A673 (cell line): ENCODE results near the gene SPTBN4. TPM values are rescaled to one million over a fixed set of nuclear protein-coding genes. Genes with fewer than 3 reads are reported as not detected.
"Not testable (repeated sequence)": the region's sequence is repeated elsewhere in the genome, so short reads cannot be mapped to it uniquely, and the experiment has no call there.

ENCODE experiments used
- BruUV-seq: library from RNA; stranded (reverse); fragments of 400-500 nt; replicated peaks from 2 replicates; lab custom pipeline; 2021; lab: Mats Ljungman, UMichigan
- CTCF ChIA-PET: fragments of 300-600 bp; sonication (Branson Sonifier 250); formaldehyde crosslinking; loops from one replicate; lab custom pipeline; 2022; ENCODE audit warnings: antibody characterized with exemption; lab: Charles Lee
- POLR2A ChIA-PET: fragments of 300-600 bp; sonication (Branson Sonifier 250); formaldehyde crosslinking; loops from one replicate; lab custom pipeline; 2022; ENCODE audit warnings: antibody characterized with exemption; ENCODE audit not compliant: low non-redundant PET; lab: Charles Lee
- DNase-seq: peaks from one replicate; pipeline ENCODE4 v3.0.0-alpha.2; 2015; ENCODE audit warnings: low spot score
- H3K27ac ChIP-seq: fragments of 200-600 bp; sonication (generic); 2 replicates; pipeline ENCODE4 v1.5.1; 2016; ENCODE audit warnings: mixed run types, low read depth, mild to moderate bottlenecking, mixed read lengths, antibody characterized with exemption, low read length; ENCODE audit not compliant: poor library complexity, severe bottlenecking
- H3K27me3 ChIP-seq: fragments of 200-600 bp; sonication (generic); replicated peaks from 2 replicates; pipeline ENCODE4 v1.6.1; 2017; ENCODE audit warnings: mixed run types, low read depth, mild to moderate bottlenecking, mixed read lengths, antibody characterized with exemption, low read length; ENCODE audit not compliant: insufficient read depth, poor library complexity
- H3K36me3 ChIP-seq: fragments of 200-600 bp; sonication (generic); 2 replicates; pipeline ENCODE4 v1.6.1; 2016; ENCODE audit warnings: mixed run types, mild to moderate bottlenecking, mixed read lengths, antibody characterized with exemption, low read length; ENCODE audit not compliant: insufficient read depth, poor library complexity, severe bottlenecking
- H3K4me1 ChIP-seq: fragments of 200-600 bp; sonication (generic); 2 replicates; pipeline ENCODE4 v1.6.1; 2017; ENCODE audit warnings: mixed run types, mild to moderate bottlenecking, mixed read lengths, antibody characterized with exemption, low read length; ENCODE audit not compliant: insufficient read depth, poor library complexity, severe bottlenecking
- H3K4me3 ChIP-seq: fragments of 200-600 bp; sonication (generic); 2 replicates; pipeline ENCODE4 v1.5.1; 2016; ENCODE audit warnings: low read depth, mixed run types, mild to moderate bottlenecking, mixed read lengths, low read length; ENCODE audit not compliant: poor library complexity, severe bottlenecking
- H3K9me3 ChIP-seq: fragments of 200-600 bp; sonication (generic); 2 replicates; pipeline ENCODE4 v1.6.1; 2016; ENCODE audit warnings: mixed run types, low read depth, mild to moderate bottlenecking, mixed read lengths, antibody characterized with exemption, low read length; ENCODE audit not compliant: poor library complexity, severe bottlenecking
- EZH2 ChIP-seq: fragments of 200-600 bp; sonication (generic); IDR thresholded peaks from 2 replicates; pipeline ENCODE4 v1.6.1; 2017; ENCODE audit warnings: borderline replicate concordance, low read depth, mild to moderate bottlenecking, mixed read lengths, antibody characterized with exemption, low read length; ENCODE audit not compliant: poor library complexity, severe bottlenecking
- intact Hi-C: fragments of 100-400 bp; cut with micrococcal nuclease; formaldehyde crosslinking; loops from one replicate; pipeline ENCODE4 v1.10.0; 2022; ENCODE audit not compliant: unreplicated experiment
- total RNA-seq: library from RNA; stranded (reverse); gene quantifications from 2 replicates; pipeline ENCODE4 v1.2.3, GENCODE V29; 2021
- TF ChIP-seq, protein P1 (sequence below): fragments of 300-800, 200-600 bp; sonication (generic); conservative IDR thresholded peaks from 2 replicates; pipeline ENCODE4 v1.5.1; 2017; ENCODE audit warnings: low read depth, mild to moderate bottlenecking, antibody characterized with exemption, low read length, moderate library complexity, mixed read lengths

SPTBN4 gene
- total RNA-seq, 1 experiment from 2014 or later, result 0.43 TPM

DNA sequence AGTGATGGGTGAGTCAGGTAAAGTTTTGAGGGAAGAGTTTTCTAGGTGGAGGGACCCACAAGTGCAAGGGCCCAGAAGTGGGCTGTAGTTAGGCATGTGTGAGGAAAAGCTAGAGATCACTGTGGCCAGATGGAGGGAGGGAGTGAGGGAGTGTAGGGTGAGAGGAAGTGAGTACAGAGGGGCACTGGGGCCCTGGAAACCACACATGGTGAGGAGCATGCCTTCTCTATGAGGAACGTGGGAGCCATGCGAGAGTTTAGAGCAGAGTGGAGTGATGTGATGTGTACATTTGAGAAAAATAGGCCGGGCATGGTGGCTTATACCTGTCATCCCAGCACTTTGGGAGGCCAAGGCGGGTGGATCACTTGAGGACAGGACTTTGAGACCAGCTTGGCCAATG is 95.1 kb downstream of the SPTBN4 start:
- BruUV-seq, result no TSS peak
- H3K4me3 ChIP-seq, result no peak overlapping the region
- no peaks in the 10 kb centered on the region for H3K36me3 ChIP-seq
- no peaks in the 10 kb centered on the region for H3K9me3 ChIP-seq
- H3K27me3 ChIP-seq, result peaks cover 6% of the 10 kb centered on the region
- POLR2A ChIA-PET, result no interaction called here
- H3K27ac ChIP-seq, result no peak overlapping the region
- no peaks in the 10 kb centered on the region for H3K4me1 ChIP-seq
- intact Hi-C loops, result no loop called here
- no peak for DNase-seq
- TF ChIP-seq, protein P1, sequence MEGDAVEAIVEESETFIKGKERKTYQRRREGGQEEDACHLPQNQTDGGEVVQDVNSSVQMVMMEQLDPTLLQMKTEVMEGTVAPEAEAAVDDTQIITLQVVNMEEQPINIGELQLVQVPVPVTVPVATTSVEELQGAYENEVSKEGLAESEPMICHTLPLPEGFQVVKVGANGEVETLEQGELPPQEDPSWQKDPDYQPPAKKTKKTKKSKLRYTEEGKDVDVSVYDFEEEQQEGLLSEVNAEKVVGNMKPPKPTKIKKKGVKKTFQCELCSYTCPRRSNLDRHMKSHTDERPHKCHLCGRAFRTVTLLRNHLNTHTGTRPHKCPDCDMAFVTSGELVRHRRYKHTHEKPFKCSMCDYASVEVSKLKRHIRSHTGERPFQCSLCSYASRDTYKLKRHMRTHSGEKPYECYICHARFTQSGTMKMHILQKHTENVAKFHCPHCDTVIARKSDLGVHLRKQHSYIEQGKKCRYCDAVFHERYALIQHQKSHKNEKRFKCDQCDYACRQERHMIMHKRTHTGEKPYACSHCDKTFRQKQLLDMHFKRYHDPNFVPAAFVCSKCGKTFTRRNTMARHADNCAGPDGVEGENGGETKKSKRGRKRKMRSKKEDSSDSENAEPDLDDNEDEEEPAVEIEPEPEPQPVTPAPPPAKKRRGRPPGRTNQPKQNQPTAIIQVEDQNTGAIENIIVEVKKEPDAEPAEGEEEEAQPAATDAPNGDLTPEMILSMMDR, result no peak
- no peak for TF ChIP-seq EZH2
- CTCF ChIA-PET, result no interaction called here

DNA sequence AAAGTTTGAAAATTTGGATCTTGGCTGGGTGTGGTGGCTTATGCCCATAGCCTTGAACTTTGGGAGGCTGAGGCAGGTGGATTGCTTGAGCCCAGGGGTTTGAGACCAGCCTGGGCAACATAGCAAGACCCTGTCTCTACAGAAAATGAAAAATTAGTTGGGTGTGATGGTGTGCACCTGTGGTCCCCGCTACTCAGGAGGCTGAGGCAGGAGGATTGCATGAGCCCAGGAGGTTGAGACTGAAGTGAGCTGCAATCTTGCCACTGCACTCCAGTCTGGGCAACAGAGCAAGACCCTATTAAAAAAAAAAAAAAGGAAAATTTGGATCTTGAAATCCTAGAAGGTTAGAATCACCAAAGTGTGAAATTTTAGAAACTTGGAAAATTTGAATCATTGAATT is 97.7 kb downstream of the SPTBN4 start:
- H3K4me1 ChIP-seq, H3K4me3 ChIP-seq, DNase-seq, BruUV-seq, intact Hi-C loops, H3K27ac ChIP-seq, H3K36me3 ChIP-seq, POLR2A ChIA-PET, CTCF ChIA-PET, H3K9me3 ChIP-seq: not testable (repeated sequence)
- H3K27me3 ChIP-seq, result peaks cover 25% of the 10 kb centered on the region

DNA sequence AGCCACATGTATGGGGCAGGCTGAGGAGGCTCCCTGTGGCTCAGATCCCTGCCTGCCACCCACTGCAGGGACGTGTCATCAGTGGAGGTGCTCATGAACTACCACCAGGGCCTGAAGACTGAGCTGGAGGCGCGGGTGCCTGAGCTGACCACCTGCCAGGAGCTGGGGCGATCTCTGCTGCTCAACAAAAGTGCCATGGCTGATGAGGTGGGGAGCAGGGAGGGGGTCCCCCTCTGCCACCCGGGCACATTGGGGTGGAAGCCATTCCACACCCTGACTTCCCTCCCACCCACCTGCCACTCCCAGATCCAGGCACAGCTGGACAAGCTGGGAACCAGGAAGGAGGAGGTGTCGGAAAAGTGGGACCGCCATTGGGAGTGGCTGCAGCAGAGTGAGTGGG is 98.6 kb downstream of the SPTBN4 start:
- CTCF ChIA-PET, result no interaction called here
- H3K4me1 ChIP-seq, result peaks cover 5% of the 10 kb centered on the region
- no TSS peak for BruUV-seq
- H3K36me3 ChIP-seq, result no peaks in the 10 kb centered on the region
- POLR2A ChIA-PET, result no interaction called here
- no peak overlapping the region for H3K27ac ChIP-seq
- intact Hi-C loops, result no loop called here
- TF ChIP-seq, protein P1, result no peak
- no peak for TF ChIP-seq EZH2
- no peaks in the 10 kb centered on the region for H3K9me3 ChIP-seq
- DNase-seq, result no peak
- H3K27me3 ChIP-seq, result peaks cover 25% of the 10 kb centered on the region
- no peak overlapping the region for H3K4me3 ChIP-seq

DNA sequence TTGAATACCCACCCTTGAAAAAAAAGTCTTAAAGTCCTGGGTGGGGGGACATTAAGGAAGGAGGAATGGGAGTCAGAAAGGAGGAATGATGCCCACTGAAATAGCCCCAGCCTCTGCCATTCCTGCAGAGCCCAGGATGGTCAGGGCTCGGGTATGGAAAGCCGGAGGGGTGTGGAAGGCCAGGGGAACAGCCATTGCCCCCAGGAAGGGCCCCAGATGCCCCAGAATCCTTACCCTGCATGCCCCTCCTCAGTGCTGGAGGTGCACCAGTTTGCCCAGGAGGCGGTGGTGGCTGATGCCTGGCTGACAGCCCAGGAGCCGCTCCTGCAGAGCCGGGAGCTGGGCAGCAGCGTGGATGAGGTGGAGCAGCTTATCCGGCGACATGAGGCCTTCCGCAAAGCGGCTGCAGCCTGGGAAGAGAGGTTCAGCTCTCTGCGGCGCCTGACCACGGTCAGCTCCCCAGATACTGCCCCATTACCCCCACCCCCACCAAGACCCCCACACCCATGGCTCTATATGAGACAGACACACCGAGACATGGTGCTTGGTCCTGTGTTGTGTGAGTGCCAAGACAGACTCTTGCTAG is 99.2 kb downstream of the SPTBN4 start:
- intact Hi-C loops, result no loop called here
- CTCF ChIA-PET, result no interaction called here
- BruUV-seq, result no TSS peak

More for the DNA sequence above, 99.2 kb downstream of the SPTBN4 start:
- H3K27me3 ChIP-seq, result peaks cover 25% of the 10 kb centered on the region
- H3K36me3 ChIP-seq, result no peaks in the 10 kb centered on the region
- TF ChIP-seq, protein P1, result no peak
- TF ChIP-seq EZH2, result no peak
- no peak overlapping the region for H3K4me3 ChIP-seq
- POLR2A ChIA-PET, result no interaction called here
- no peaks in the 10 kb centered on the region for H3K9me3 ChIP-seq
- no peak for DNase-seq
- H3K4me1 ChIP-seq, result peaks cover 5% of the 10 kb centered on the region
- no peak overlapping the region for H3K27ac ChIP-seq
